SIG-M5 (cell line): ENCODE results near the gene RIMS4.

Source experiments
- DNase-seq: peaks from one replicate; lab custom pipeline; 2025; lab: John Stamatoyannopoulos, UW

The RIMS4 gene

GRCh38 chr20:44810391-44811149 is at the start of gene RIMS4:
Gene RIMS4, minus strand, starts transcription at chr20:44810546. Its CDS starts 275 bp downstream, at chr20:44810271.
- no peak for DNase-seq

- no peak for DNase-seq
Observed at GRCh38 chr20:44858606-44859360, 48.4 kb upstream of the RIMS4 start.

- DNase-seq: no peak
Observed at GRCh38 chr20:44856856-44857448, 46.6 kb upstream of the RIMS4 start.

GRCh38 chr20:44856442-44856841 is 46.1 kb upstream of the RIMS4 start:
- no peak for DNase-seq

- no peak for DNase-seq
Observed at GRCh38 chr20:44851545-44851944, 41.2 kb upstream of the RIMS4 start.

GRCh38 chr20:44850837-44851236 is 40.5 kb upstream of the RIMS4 start:
- DNase-seq: no peak

GRCh38 chr20:44850272-44850671 is 39.9 kb upstream of the RIMS4 start:
- DNase-seq: no peak

- no peak for DNase-seq
Observed at GRCh38 chr20:44849703-44850102, 39.4 kb upstream of the RIMS4 start.

- DNase-seq: no peak
Observed at GRCh38 chr20:44848254-44849015, 38.1 kb upstream of the RIMS4 start.

- no peak for DNase-seq
Observed at GRCh38 chr20:44843876-44844275, 33.5 kb upstream of the RIMS4 start.

GRCh38 chr20:44841955-44842354 is 31.6 kb upstream of the RIMS4 start:
- DNase-seq: no peak

- no peak for DNase-seq
Observed at GRCh38 chr20:44840826-44841225, 30.5 kb upstream of the RIMS4 start.

- DNase-seq: no peak
Observed at GRCh38 chr20:44839481-44839880, 29.1 kb upstream of the RIMS4 start.

- no peak for DNase-seq
Observed at GRCh38 chr20:44838521-44838920, 28.2 kb upstream of the RIMS4 start.

GRCh38 chr20:44837946-44838345 is 27.6 kb upstream of the RIMS4 start:
- no peak for DNase-seq

GRCh38 chr20:44836601-44837120 is 26.3 kb upstream of the RIMS4 start:
- DNase-seq: no peak

- DNase-seq: no peak
Observed at GRCh38 chr20:44835661-44836221, 25.4 kb upstream of the RIMS4 start.

GRCh38 chr20:44835116-44835515 is 24.8 kb upstream of the RIMS4 start:
- DNase-seq: no peak

- no peak for DNase-seq
Observed at GRCh38 chr20:44834693-44835092, 24.3 kb upstream of the RIMS4 start.

- DNase-seq: no peak
Observed at GRCh38 chr20:44833437-44833836, 23.1 kb upstream of the RIMS4 start.

- DNase-seq: no peak
Observed at GRCh38 chr20:44832724-44833123, 22.4 kb upstream of the RIMS4 start.

- DNase-seq: no peak
Observed at GRCh38 chr20:44830995-44831394, 20.6 kb upstream of the RIMS4 start.
